HFF-Myc (cell line): ENCODE results near the gene NUMBL.

Experiments
- DNase-seq: peaks from one replicate; pipeline ENCODE4 v3.0.0-alpha.2; 2011; ENCODE audit warnings: low read depth; ENCODE audit errors: extremely low read depth
- H3K4me3 ChIP-seq: replicated peaks from 2 replicates; pipeline ENCODE4 v1.5.1; 2011; ENCODE audit warnings: low read depth, mild to moderate bottlenecking, control low read depth, low read length
- TF ChIP-seq, protein P1 (sequence below): IDR thresholded peaks from 2 replicates; pipeline ENCODE4 v1.5.1; 2012; ENCODE audit warnings: mild to moderate bottlenecking, low read depth, low read length, control low read depth; ENCODE audit errors: missing control alignments

Gene NUMBL

DNA sequence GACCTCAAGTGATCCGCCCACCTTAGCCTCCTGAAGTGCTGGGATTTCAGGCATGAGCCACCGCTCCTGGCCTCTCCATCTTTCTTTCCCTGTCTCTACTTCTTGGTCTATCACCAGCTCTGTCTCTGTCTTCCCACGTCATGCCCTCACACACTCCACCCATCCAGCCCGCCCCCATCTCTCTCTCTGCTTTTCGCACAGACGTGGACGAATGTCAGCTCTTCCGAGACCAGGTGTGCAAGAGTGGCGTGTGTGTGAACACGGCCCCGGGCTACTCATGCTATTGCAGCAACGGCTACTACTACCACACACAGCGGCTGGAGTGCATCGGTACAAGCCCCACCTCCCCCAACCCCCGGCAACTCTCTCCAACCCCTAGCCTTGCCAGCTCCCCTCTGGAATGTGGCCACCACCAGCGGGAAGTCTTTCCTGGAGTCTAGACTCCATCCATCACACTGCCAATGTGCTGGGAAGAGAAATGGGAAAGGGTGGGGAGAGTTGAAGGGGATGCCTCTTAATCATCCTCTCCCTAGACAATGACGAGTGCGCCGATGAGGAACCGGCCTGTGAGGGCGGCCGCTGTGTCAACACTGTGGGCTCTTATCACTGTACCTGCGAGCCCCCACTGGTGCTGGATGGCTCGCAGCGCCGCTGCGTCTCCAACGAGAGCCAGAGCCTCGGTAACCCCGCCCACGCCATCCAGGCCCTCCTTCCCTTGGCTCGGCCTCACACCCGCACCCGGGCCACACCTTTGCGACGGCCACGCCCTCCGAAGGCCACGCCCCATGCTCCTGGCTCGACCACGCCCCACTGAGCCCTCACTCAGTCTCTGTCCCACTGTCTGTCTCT lies 66.8 kb downstream of the NUMBL start:
- DNase-seq = no peak
- H3K4me3 ChIP-seq = no peak overlapping the region
- TF ChIP-seq, protein P1, sequence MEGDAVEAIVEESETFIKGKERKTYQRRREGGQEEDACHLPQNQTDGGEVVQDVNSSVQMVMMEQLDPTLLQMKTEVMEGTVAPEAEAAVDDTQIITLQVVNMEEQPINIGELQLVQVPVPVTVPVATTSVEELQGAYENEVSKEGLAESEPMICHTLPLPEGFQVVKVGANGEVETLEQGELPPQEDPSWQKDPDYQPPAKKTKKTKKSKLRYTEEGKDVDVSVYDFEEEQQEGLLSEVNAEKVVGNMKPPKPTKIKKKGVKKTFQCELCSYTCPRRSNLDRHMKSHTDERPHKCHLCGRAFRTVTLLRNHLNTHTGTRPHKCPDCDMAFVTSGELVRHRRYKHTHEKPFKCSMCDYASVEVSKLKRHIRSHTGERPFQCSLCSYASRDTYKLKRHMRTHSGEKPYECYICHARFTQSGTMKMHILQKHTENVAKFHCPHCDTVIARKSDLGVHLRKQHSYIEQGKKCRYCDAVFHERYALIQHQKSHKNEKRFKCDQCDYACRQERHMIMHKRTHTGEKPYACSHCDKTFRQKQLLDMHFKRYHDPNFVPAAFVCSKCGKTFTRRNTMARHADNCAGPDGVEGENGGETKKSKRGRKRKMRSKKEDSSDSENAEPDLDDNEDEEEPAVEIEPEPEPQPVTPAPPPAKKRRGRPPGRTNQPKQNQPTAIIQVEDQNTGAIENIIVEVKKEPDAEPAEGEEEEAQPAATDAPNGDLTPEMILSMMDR = no peak

DNA sequence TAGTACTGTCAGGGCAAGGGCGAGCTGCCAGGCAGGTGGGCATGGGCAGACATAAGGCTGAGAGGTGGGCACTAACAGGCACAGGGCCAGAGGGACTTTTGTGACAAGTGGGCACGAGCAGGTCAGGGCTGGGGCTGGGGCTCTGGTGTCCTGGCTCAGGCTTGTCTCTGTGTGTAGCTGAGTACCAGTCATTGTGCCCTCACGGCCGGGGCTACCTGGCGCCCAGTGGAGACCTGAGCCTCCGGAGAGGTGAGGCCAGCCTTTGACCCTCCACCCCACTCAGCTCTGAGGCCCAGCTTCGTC lies 67.7 kb downstream of the NUMBL start:
- no peak for DNase-seq
- no peak overlapping the region for H3K4me3 ChIP-seq
- TF ChIP-seq, protein P1 = no peak

DNA sequence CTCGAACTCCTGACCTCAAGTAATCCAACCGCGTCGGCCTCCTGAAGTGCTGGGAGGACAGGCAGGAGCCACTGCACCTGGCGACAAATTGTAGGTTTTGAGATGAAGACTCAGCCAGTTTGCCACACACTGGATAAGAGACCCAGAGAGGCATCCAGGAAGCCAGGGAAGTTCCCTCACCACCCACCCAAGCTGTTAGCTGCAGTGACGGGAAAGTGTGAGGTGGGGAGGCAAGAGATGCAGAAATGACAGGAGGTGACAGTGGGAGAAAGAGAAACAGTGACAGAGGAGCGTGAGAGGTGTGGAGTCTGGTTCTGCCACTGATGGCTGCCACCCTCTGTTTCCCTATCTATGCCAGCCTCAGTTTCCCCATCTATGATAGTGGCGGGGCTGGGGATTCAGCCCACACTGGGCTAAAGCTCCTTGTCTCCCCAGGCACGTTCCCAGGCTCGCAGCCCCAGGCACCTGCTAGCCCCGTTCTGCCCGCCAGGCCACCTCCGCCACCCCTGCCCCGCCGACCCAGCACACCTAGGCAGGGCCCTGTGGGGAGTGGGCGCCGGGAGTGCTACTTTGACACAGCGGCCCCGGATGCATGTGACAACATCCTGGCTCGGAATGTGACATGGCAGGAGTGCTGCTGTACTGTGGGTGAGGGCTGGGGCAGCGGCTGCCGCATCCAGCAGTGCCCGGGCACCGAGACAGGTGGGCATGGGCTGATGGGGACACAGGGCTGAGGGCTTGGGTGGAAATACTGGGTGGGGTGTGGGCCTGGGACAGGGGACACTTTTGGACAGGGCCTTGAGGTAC lies 68.3 kb downstream of the NUMBL start:
- H3K4me3 ChIP-seq = no peak overlapping the region
- TF ChIP-seq, protein P1 = no peak
- DNase-seq = no peak

DNA sequence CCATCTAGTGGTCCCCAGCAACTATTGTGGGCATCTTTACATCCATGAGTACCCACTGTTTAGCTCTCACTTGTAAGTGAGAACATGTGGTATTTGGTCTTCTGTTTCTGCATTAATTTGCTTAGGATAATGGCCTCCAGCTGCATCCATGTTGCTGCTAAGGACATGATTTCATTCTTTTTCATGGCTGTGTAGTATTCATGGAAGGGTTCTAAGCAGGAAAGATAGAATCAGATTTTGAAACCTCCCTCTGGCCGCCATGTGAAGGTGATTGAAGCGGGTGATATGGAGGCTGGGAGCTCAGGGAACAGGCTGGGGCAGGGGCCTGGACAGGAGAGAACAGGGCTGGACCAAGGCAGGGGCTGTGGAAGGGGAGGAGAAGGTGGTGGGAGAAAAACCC lies 69.2 kb downstream of the NUMBL start:
- TF ChIP-seq, protein P1 = no peak
- no peak overlapping the region for H3K4me3 ChIP-seq
- no peak for DNase-seq

DNA sequence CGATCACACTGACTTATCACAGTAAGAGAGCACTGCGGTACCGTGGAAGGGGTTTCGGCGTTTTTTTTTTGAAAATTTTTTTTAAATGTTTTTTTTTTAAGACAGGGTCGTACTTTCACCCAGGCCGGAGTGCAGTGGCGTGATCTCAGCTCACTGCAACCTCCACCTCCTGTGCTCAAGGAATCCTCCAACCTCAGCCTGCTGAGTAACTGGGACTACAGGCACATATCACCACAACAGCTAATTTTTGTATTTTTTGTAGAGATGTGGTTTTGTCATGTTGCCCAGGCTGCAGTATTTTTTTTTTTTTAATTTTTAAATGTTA lies 70.3 kb downstream of the NUMBL start:
- TF ChIP-seq, protein P1 = no peak
- H3K4me3 ChIP-seq = no peak overlapping the region
- no peak for DNase-seq

DNA sequence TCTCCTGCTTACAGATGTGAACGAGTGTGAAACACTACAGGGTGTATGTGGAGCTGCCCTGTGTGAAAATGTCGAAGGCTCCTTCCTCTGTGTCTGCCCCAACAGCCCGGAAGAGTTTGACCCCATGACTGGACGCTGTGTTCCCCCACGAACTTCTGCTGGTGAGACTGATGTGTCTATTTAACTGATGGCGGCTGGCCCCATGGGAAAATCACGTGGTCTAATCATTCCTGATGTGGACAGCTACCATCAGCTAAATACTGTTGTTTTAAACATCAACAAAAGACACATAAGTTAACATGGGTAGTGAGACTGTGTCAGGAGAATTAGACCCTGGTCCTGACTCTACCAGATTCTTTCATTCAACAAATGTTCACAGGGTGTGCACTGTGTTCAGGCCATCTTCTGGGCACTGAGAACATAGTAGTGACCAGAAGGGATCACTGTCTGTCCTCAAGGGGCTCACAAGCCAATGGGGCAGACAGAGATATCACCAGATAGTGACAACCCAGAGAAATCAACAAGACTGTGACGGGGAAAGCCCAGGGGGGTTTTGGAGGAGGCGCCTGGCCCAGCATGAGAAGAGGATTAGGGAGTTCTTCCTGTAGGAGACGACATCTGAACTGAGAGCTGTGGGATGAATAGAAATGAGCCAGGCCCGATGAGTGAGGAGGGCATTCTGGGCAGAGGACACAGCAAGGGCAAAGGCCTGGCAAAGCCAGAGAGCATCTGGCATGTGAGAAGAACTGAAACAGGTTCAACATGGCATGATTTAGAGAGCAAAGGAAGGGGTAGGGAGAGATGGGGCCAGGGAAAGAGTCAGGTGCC lies 70.9 kb downstream of the NUMBL start:
- no peak overlapping the region for H3K4me3 ChIP-seq
- no peak for DNase-seq
- TF ChIP-seq, protein P1 = no peak
